HG03095 (cell line): Measurements from ENCODE around the gene ADAMTS17.

Source experiments
- ATAC-seq: cut with Tn5 transposase; IDR thresholded peaks from one replicate; pipeline ENCODE4 v1.9.1; 2021; ENCODE audit warnings: moderate library complexity; ENCODE audit not compliant: unreplicated experiment

Gene ADAMTS17

GRCh38 chr15:100252779-100253417 lies 88.9 kb downstream of the ADAMTS17 start:
- no peak for ATAC-seq

GRCh38 chr15:100252359-100252758 lies 89.4 kb downstream of the ADAMTS17 start:
- no peak for ATAC-seq

GRCh38 chr15:100250176-100250800 lies 91.5 kb downstream of the ADAMTS17 start:
- ATAC-seq: no peak

- no peak for ATAC-seq
Observed at GRCh38 chr15:100249096-100249815, 92.5 kb downstream of the ADAMTS17 start.

- no peak for ATAC-seq
Observed at GRCh38 chr15:100248236-100248635, 93.5 kb downstream of the ADAMTS17 start.

- ATAC-seq: no peak
Observed at GRCh38 chr15:100247228-100248225, 94.2 kb downstream of the ADAMTS17 start.

- ATAC-seq: no peak
Observed at GRCh38 chr15:100245855-100246254, 95.9 kb downstream of the ADAMTS17 start.

- no peak for ATAC-seq
Observed at GRCh38 chr15:100245487-100245820, 96.3 kb downstream of the ADAMTS17 start.

GRCh38 chr15:100244796-100245486 lies 96.8 kb downstream of the ADAMTS17 start:
- ATAC-seq: no peak

- no peak for ATAC-seq
Observed at GRCh38 chr15:100242989-100243388, 98.8 kb downstream of the ADAMTS17 start.

- no peak for ATAC-seq
Observed at GRCh38 chr15:100241572-100242482, 99.9 kb downstream of the ADAMTS17 start.

- no peak for ATAC-seq
Observed at GRCh38 chr15:100236981-100237720, 104.6 kb downstream of the ADAMTS17 start.

GRCh38 chr15:100235030-100235617 lies 106.7 kb downstream of the ADAMTS17 start:
- no peak for ATAC-seq

GRCh38 chr15:100234158-100235029 lies 107.4 kb downstream of the ADAMTS17 start:
- ATAC-seq: no peak

- no peak for ATAC-seq
Observed at GRCh38 chr15:100230784-100231183, 111.0 kb downstream of the ADAMTS17 start.

GRCh38 chr15:100229181-100230163 lies 112.3 kb downstream of the ADAMTS17 start:
- no peak for ATAC-seq
